ENCODE data around the gene SIVA1.
"Not testable (repeated sequence)": the region's sequence is repeated elsewhere in the genome, so short reads cannot be mapped to it uniquely, and the experiment has no call there.

SIVA1 gene

GRCh38 chr14:104750056-104750752, 2.7 kb upstream of the SIVA1 start:
- H3K4me3 ChIP-seq (ENCODE audit: low read depth, low read length), result no peak overlapping the region
- no peak for TF ChIP-seq CTCF (IDR thresholded peaks at IDR 0.05; ENCODE audit: low read depth, low read length)

GRCh38 chr14:104750753-104751057, 2.2 kb upstream of the SIVA1 start:
- H3K4me3 ChIP-seq (ENCODE audit: low read depth, low read length), result not testable (repeated sequence)

- no peak for TF ChIP-seq CTCF (IDR thresholded peaks at IDR 0.05; ENCODE audit: low read depth, low read length)
- peak overlapping the region; percentile 59 for H3K4me3 ChIP-seq (ENCODE audit: low read depth, low read length)
These were observed 1.2 kb upstream of the SIVA1 start for GRCh38 chr14:104751539-104752422.

GRCh38 chr14:104752423-104752734, 568 bp upstream of the SIVA1 start:
- TF ChIP-seq CTCF (IDR thresholded peaks at IDR 0.05; ENCODE audit: low read depth, low read length), result no peak
- peak overlapping the region; percentile 59 for H3K4me3 ChIP-seq (ENCODE audit: low read depth, low read length)

GRCh38 chr14:104753528-104754212, 723 bp downstream of the SIVA1 start:
- TF ChIP-seq CTCF (IDR thresholded peaks at IDR 0.05; ENCODE audit: low read depth, low read length), result no peak
- peak overlapping the region; percentile 88 for H3K4me3 ChIP-seq (ENCODE audit: low read depth, low read length)

- peak overlapping the region; percentile 88 for H3K4me3 ChIP-seq (ENCODE audit: low read depth, low read length)
- TF ChIP-seq CTCF (IDR thresholded peaks at IDR 0.05; ENCODE audit: low read depth, low read length), result no peak
These were observed 1.4 kb downstream of the SIVA1 start for GRCh38 chr14:104754213-104754851.

- no peak overlapping the region for H3K4me3 ChIP-seq (ENCODE audit: low read depth, low read length)
- TF ChIP-seq CTCF (IDR thresholded peaks at IDR 0.05; ENCODE audit: low read depth, low read length), result no peak
These were observed 2.7 kb downstream of the SIVA1 start for GRCh38 chr14:104755621-104756020.
